Inferior parietal cortex (tissue), 1 donor: ENCODE results near the gene SLC30A5.
"Not testable (repeated sequence)": the region's sequence is repeated elsewhere in the genome, so short reads cannot be mapped to it uniquely, and the experiment has no call there.

Experiments used
- DNase-seq: peaks from one replicate; pipeline ENCODE4 v3.0.0-alpha.2; 2016; ENCODE audit errors: extremely low spot score

SLC30A5 gene

GRCh38 chr5:69105996-69106906 is 12.4 kb downstream of the SLC30A5 start:
- DNase-seq, result no peak

DNA sequence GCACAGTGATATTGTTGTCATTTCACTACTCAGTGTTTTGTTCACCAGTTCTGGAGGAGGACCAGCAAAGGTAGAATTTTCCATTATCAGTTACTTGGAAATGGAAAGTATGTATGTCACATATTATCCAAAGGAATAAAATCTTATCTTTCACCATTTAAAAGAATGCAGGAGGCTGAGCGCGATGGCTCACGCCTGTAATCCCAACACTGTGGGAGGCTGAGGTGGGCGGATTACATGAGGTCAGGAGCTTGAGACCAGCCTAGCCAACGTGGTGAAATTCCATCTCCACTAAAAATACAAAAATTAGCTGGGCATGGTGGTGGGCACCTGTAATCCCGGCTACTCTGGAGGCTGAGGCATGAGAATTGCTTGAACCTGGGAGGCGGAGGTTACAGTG is 14.6 kb downstream of the SLC30A5 start:
- not testable (repeated sequence) for DNase-seq

- no peak for DNase-seq
Measured at GRCh38 chr5:69113851-69114250, 20.0 kb downstream of the SLC30A5 start.

DNA sequence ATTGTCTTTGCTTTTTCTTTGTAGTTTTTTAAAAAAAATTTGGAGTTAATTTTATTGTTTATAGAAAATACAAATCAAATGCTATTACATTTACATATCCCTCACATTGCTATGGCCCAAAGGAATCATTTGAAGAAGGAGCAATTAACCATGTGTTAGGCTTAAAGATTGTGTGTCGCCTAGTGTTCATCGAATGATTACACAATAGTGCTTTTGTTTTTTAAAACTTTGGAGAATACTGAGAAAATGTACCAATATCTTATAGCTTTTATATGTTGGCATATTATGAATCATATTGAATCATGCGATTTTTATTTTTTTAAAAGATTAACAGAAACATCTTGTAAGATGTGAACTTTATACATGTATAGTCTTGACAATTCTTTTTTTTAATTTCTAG is 21.7 kb downstream of the SLC30A5 start:
- DNase-seq, result no peak

DNA sequence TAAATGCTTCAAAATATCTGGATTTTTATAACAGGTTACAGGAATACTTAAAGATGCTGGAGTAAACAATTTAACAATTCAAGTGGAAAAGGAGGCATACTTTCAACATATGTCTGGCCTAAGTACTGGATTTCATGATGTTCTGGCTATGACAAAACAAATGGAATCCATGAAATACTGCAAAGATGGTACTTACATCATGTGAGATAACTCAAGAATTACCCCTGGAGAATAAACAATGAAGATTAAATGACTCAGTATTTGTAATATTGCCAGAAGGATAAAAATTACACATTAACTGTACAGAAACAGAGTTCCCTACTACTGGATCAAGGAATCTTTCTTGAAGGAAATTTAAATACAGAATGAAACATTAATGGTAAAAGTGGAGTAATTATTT is 35.6 kb downstream of the SLC30A5 start:
- DNase-seq, result no peak

DNA sequence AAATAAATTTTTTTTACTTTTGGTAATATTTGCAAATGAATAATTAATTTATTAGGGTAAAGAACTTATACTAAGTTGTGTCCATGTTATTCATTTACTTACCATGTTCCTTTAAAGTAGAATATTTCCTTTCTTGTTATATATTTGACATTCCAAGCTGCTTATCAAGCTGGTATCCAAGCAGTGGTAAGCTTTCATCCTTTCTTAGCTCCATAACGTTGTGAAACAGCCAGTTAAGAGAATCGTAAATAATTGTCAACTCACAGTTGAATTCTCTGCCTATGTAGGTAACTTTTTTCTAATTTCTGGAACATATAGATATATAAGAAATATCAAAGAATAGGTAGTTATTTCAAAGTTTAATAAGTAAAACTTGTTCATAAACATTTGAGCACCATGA is 36.4 kb downstream of the SLC30A5 start:
- no peak for DNase-seq

DNA sequence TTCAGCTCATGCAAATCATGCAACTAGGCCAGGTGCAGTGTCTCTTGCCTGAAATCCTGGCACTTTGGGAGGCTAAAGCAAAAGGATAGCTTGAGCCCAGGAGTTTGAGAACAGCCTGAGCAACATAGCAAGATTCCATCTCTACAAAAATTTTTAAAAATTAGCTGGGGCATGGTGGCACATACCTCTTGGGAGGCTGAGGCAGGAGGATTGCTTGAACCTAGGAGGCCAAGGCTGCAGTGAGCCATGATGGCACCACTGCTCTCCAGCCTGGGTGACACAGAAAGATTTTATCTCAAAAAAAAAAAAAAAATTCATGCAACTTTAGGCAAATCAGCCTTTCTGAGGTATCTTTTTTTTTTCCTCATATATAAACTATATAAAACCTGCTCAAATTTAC is 37.5 kb downstream of the SLC30A5 start:
- DNase-seq, result no peak

- DNase-seq, result no peak
Measured at GRCh38 chr5:69134126-69134525, 40.3 kb downstream of the SLC30A5 start.

DNA sequence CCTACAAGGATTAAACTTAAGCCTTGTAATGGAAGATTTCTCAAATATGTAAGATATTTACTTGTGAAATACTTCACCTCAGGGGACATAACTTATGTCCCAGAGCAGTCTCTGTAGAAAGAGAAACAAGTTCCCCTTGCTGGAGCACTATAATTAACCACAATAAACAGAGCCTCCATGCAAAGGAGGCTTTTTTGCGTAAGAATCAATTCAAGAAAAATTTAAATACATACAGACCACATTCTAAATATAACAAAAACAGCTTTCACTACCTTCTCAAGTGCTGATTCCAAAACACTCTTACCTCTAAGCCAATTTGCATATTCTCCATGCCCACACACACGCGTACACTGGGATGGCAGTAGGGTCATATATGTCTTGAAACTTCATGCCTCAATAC is 42.5 kb downstream of the SLC30A5 start:
- DNase-seq, result no peak

GRCh38 chr5:69137208-69137607 is 43.4 kb downstream of the SLC30A5 start:
- DNase-seq, result not testable (repeated sequence)

- no peak for DNase-seq
Measured at GRCh38 chr5:69137807-69138206, 44.0 kb downstream of the SLC30A5 start.

GRCh38 chr5:69138766-69139165 is 45.0 kb downstream of the SLC30A5 start:
- no peak for DNase-seq

DNA sequence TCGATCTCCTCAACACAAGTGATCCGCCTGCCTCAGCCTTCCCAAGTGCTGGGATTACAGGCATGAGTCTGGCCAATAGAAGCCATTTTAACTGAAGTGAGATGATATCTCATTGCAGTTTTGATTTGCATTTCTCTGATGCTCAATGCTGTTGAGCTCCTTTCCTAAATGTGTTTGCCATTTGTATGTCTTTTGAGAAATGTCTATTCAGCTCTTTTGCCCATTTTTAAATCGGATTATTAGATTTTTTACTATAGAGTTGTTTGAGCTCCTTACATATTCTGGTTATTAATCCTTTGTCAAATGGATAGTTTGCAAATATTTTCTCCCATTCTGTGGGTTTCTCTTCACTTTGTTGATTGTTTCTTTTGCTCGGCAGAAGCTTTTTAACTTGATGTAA is 46.4 kb downstream of the SLC30A5 start:
- DNase-seq, result not testable (repeated sequence)

DNA sequence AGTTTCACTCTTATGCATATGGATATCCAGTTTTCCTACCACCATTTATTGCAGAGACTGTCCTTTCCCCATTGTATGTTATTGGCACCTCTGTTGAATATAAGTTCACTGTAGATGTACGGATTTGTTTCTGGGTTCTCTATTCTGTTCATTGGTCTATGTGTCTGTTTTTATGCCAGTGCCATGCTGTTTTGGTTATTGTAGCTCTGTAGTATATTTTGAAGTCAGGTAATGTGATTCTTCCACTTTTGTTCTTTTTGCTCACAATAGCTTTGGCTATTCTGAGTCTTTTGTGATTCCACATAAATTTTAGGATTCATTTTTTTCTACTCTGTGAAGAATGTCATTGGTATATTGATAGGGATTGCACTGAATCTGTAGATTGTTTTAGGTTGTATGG is 47.0 kb downstream of the SLC30A5 start:
- no peak for DNase-seq

GRCh38 chr5:69148576-69148975 is 54.8 kb downstream of the SLC30A5 start:
- not testable (repeated sequence) for DNase-seq

GRCh38 chr5:69148981-69149675 is 55.3 kb downstream of the SLC30A5 start:
- DNase-seq, result no peak

- DNase-seq, result no peak
Measured at GRCh38 chr5:69149676-69150010, 55.8 kb downstream of the SLC30A5 start.

DNA sequence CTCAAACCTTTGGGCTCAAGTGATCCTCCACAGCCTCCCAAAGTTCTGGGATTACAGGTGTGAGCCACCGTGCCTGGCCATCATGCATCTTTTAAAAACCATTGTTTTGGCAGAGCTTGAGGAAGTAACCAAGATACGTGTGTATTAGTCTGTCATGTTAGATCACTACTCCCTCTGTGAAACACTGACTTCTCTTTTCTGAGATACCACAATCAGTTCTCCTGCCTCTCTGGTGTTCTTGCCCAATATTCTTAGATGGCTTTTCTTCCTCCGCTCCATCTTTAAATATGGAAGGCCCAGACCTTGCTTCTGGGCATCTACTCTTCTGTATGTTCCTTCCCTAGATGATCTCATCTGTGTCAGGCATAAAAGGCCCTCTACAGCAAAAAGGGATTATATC is 58.9 kb downstream of the SLC30A5 start:
- no peak for DNase-seq

DNA sequence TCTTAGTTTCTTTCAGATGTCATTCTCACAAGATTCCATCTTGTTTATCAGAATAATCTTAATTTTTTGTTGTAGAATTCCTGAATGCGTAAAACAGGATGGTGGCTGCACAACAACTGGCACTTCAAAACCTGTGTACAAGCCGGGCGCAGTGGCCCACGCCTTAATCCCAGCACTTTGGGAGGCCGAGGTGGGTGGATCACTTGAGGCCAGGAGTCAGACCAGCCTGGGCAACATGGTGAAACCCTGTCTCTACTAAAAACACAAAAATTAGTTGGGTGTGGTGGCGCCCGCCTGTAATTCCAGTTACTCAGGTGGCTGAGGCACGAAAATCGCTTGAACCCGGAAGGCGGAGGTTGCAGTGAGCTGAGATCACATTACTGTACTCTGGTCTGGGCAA is 62.6 kb downstream of the SLC30A5 start:
- DNase-seq, result no peak

GRCh38 chr5:69158039-69158438 is 64.2 kb downstream of the SLC30A5 start:
- no peak for DNase-seq

DNA sequence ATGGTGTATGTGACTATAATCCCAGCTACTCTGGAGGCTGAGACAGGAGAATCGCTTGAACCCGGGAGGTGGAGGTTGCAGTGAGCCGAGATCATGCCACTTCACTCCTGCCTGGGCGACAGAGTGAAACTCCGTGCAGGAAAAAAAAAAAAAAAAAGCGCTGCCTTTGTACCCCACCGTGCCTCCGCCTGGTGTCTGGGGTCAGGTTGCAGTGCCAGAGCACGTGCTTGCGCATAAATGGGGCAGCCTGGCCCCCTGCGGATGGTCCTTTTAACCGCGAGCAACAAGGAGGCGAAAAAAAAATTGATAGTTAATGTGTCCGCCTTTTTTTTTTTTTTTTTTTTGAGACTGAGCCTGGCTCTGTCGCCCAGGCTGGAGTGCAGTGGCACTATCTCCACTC is 66.8 kb downstream of the SLC30A5 start:
- no peak for DNase-seq

DNA sequence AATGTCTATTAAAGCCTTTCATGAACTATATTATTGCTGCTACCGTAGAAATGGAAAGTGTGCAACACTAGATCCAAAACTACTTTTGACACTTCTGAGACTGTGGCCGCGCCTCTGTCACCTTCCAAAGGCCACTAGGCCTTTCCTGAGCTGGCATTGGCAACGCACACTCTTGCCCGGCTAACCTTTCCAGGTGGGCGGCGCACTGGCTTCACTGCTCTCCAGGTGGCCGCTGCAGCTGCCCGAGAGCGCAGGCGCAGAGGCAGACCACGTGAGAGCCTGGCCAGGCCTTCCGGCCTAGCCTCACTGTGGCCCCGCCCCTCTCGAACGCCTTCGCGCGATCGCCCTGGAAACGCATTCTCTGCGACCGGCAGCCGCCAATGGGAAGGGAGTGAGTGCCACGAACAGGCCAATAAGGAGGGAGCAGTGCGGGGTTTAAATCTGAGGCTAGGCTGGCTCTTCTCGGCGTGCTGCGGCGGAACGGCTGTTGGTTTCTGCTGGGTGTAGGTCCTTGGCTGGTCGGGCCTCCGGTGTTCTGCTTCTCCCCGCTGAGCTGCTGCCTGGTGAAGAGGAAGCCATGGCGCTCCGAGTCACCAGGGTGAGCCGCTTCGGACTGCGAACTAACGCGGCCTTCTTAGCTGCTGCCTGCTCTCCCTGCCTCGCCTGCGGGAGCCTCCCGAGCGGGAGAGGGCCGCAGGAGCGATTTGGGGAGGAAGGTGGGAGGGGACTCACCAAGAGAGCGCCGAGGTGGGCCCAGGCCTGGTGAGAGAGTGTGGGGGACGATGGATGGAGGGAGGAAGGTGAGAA is 73.1 kb downstream of the SLC30A5 start, which contains the start of gene CCNB1:
CCNB1 (plus strand) TSS at position 465 of the 807 bp plus-strand sequence; CDS start at position 578, 113 bp downstream.
- peak; percentile 97 for DNase-seq
